GM12891 (cell line): ENCODE results near the gene NDST1.

Experiments
- DNase-seq: peaks from one replicate; pipeline ENCODE4 v3.0.0; 2011; ENCODE audit warnings: low spot score; ENCODE audit not compliant: insufficient read length
- FAIRE-seq: peaks from 2 replicates; lab custom pipeline; 2011; peaks lifted over from hg19 to GRCh38; lab: Jason Lieb, UNC
- PAX5 ChIP-seq: IDR thresholded peaks from 2 replicates; pipeline ENCODE4 v1.6.1; 2011; ENCODE audit warnings: low read length, moderate library complexity, mild to moderate bottlenecking; ENCODE audit not compliant: insufficient read depth, severe bottlenecking
- POLR2A ChIP-seq: IDR thresholded peaks from 2 replicates; pipeline ENCODE4 v1.6.1; 2011; ENCODE audit warnings: low read depth, low read length, control low read depth
- POLR2AphosphoS5 ChIP-seq: IDR thresholded peaks from 2 replicates; pipeline ENCODE4 v1.6.1; 2011; ENCODE audit warnings: low read depth, low read length, control low read depth
- POU2F2 ChIP-seq: IDR thresholded peaks from 2 replicates; pipeline ENCODE4 v1.6.1; 2011; ENCODE audit warnings: low read depth, mild to moderate bottlenecking, control low read depth, low read length, moderate library complexity
- SPI1 ChIP-seq: IDR thresholded peaks from 2 replicates; pipeline ENCODE4 v1.6.1; 2011; ENCODE audit warnings: low read depth, low read length, control low read depth
- TAF1 ChIP-seq: IDR thresholded peaks from 2 replicates; pipeline ENCODE4 v1.6.1; 2011; ENCODE audit warnings: low read depth, low read length, control low read depth

The NDST1 gene

DNA sequence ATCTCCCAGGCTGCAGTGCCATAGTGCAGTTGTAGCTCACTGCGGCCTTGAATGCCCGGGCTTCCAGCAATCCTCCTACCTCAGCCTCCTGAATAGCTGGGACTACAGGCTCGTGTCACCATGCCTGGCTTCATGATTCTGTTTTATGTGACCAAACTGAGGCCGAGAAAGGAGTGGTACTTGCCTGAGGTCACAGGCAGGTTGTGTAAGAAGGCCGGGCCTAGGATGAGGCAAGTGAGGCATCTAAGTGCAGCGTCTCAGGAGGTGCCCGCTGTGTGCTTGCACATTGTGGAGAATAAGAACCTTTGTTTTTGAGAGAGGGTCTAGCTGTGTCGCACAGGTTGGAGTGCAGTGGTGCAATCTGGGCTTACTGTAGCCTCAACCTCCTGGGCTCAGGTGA lies 2.1 kb upstream of the NDST1 start:
- no peak for TF ChIP-seq POU2F2
- TF ChIP-seq POLR2A, result no peak
- no peak for DNase-seq
- FAIRE-seq, result no peak

DNA sequence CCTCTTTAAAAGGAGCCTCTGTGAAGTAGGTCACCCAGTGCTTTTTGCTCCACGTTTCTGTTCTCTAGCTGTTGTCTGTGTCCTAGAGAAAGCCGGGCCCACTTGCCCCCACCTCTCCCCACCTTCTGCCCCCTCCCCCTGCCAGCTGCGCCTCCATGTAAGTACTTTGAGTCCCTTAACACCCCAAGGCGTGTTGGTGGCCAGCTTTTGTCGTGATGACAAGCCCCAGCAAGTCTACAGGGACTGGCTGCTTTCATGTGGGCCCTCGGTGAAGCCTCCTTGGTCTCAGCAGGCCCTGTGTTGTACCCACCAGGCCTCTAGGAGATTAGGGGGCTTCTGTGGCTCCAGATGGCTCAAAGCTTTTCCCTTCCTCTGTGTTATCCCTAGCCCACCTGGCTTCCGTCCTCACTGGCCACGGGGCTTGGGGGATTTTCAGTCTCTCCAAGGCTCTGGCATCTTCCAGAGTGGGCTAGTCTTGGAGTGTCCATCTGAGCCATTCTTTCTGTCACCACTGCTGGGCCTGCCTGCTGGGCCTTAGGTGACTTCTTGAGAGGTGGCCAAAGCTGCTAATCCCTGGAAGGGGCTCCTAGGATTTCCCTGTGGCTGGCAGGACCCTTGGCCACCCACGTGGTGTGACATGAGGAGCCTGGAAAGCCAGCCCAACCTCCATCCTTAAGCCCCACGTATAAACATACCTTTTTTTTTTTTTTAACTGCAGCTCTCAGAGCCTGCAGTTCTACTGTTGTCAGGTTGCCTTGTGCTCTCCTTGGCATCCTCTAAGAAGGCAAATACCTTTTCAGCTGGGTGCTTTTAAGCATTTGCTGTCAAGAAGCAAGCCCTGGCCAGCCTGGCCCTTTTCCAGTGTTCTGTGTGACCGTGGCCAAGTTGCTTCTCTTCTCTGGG lies 1.1 kb upstream of the NDST1 start:
- no peak for TF ChIP-seq PAX5
- TF ChIP-seq TAF1, result no peak
- no peak for TF ChIP-seq POLR2AphosphoS5
- no peak for TF ChIP-seq POLR2A
- TF ChIP-seq SPI1, result no peak
- no peak for TF ChIP-seq POU2F2
- DNase-seq (no peak), FAIRE-seq (no peak)

DNA sequence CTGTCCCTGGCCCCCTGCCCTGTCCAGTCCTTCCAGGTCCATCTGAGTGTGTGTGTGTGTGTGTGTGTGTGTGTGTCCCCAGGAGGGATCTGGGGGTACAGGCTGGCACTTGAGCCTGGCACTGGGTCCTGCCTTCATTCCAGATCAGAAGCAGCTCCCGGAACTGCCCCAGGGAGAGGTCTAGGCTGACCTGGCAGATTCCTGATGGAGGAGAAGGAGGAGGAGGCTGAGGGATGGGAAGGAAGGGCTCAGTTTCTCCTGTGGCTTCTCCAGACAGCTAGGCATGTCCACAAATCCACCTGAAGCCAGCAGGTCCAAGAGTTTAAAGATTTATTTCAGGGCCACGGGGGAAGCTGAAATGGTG lies 328 bp downstream of the NDST1 start:
- FAIRE-seq (no peak), DNase-seq (no peak)
- TF ChIP-seq TAF1, result no peak
- TF ChIP-seq POLR2A, result no peak
- TF ChIP-seq PAX5, result no peak
- TF ChIP-seq SPI1, result no peak
- TF ChIP-seq POU2F2, result no peak
- TF ChIP-seq POLR2AphosphoS5, result no peak

DNA sequence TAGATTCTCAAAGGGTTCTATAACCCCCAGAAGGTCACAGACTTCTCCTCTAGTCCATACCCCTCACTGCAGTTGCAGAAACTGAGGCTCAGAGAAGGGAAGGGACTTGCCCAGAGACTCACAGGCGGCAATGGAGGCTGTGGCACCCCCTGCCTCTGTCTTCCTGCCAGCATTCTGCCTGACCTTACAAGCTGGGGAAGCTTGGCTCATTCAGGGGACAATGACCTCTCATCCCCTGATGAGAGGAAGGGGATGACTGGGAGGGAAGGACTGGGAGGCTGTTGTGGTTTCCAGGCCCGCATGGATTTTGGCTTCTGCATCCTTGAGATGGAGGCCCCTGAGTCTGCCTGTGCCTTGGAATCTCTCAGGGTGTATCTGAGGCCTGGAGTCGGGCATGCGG lies 897 bp downstream of the NDST1 start:
- no peak for DNase-seq
- TF ChIP-seq TAF1 (no peak), POLR2AphosphoS5 (no peak), POU2F2 (no peak), SPI1 (no peak), POLR2A (no peak), PAX5 (no peak)
- FAIRE-seq, result no peak

DNA sequence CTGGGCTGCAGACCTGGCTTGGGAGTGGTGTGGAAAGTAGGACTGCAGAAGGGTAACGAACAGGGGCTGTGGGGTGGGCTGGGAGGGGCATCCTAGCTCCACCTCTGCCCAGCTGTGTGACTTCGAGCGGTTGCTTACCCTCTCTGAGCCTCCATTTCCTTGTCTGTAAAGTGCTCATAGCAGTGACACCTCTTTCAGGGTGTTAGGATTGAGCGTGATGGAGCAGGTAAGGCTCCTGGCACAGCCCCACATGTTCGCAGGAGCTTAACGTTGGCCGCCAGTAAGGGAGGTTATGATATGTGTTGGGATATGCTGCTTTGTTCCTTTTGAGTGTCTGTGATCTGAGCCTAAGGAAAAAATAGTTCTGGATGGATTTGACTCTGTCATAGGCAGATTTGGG lies 2.1 kb downstream of the NDST1 start:
- no peak for TF ChIP-seq PAX5
- TF ChIP-seq POLR2A, result no peak
- TF ChIP-seq POU2F2, result no peak
- no peak for TF ChIP-seq SPI1
- no peak for TF ChIP-seq TAF1
- TF ChIP-seq POLR2AphosphoS5, result no peak
- no peak for FAIRE-seq
- DNase-seq, result no peak

DNA sequence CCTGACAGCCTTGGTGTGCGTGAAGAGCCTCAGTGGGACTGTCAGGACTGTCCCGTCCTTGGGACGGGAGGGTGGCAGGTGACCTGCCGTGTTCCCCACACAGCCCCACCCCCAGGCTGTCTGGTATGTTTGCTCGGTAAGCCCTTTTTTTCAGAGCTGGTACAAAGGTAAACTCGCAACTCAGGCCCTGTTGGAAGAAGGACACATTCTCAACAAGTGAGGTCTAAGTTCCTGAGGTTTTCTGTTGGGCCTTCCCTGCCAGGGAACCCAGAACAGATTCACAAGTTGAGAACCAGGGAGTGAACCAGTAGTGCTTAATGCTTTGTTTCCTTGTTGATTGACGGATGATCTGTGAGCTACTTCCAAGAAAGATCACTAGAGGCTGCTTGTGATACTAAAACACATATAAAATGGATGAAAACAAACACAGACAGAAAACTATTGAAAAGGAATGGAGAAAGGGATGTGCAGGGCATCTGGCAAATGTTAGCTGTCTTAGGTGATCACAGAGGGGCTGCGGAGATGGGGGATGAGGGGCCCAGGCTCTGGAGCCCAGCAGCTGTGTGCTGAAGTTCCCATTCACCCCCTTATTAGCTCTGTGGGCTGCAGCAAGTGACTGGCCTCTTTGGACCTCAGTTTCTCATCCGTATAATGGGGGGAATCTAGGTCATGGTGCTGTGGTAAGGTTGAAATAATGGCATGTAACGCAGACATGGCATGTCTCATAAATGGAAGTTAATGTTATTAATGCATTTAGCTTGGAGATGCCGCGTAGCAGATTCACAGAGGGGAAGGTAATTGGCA lies 2.7 kb downstream of the NDST1 start:
- TF ChIP-seq SPI1 (no peak), POLR2AphosphoS5 (no peak), POU2F2 (no peak), TAF1 (no peak), PAX5 (no peak), POLR2A (no peak)
- FAIRE-seq (no peak), DNase-seq (no peak)

DNA sequence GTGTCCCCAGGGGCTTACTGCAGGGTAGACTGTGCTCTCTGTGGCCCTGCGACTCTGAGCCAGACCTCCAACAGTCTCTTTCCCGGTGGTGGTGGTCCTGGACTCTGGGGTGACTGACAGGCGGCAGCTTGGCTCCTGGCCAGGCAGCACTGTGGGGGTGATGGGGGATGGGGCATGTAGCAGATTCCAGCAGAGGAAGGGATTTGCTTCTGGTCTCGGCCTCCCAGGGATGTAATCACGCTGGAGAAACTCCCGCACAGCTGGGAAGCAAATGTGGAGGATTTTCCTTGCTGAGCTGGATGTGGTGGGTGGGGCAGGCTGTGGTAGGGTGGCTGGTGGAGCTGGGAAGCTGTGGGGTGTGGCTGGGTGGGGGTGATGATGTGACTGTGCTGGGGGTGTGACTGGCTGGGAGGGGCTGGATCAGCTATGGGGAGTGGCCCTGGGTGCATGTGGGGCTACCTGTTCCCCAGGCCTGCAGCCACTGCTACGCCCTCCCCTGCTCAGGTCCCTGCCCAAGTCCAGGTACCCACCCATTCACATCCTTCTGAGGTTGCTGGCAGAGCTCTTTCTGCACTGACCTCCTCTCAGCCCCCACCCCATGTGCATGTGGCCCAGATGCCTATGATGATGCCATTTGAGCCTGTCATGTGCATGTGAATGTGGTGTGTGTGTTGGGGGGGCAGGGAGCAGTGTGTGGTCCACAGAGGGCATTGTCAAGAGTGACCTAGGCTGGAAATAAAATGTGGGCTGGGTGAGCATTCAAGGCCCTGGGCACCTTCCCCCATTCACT lies 3.8 kb downstream of the NDST1 start:
- FAIRE-seq (no peak), DNase-seq (no peak)
- TF ChIP-seq POU2F2 (no peak), PAX5 (no peak), POLR2AphosphoS5 (no peak), TAF1 (no peak), SPI1 (no peak), POLR2A (no peak)

DNA sequence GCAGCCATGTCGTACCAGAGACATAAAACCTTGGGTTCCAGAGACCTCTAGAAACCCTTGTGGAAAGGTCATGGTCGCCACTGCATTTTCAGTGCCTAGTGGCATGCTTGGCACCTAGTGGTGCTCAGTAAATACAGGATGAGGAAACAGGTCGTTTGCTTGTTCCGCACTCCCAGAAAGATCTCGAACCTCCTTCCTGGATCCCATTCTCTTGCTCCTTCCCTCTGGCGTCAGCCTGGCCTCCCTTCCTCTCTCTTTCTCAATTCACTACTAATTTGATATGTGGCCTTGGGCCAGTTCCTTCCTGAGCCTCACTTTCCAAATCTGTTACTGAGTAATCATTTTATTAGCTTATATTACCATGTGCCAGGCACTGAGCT lies 4.4 kb downstream of the NDST1 start:
- TF ChIP-seq TAF1, result no peak
- no peak for TF ChIP-seq PAX5
- no peak for TF ChIP-seq POLR2AphosphoS5
- no peak for TF ChIP-seq POLR2A
- TF ChIP-seq SPI1, result no peak
- TF ChIP-seq POU2F2, result no peak
- DNase-seq (no peak), FAIRE-seq (no peak)
